Measurements from ENCODE around the gene NOTCH1.

NOTCH1 gene

DNA sequence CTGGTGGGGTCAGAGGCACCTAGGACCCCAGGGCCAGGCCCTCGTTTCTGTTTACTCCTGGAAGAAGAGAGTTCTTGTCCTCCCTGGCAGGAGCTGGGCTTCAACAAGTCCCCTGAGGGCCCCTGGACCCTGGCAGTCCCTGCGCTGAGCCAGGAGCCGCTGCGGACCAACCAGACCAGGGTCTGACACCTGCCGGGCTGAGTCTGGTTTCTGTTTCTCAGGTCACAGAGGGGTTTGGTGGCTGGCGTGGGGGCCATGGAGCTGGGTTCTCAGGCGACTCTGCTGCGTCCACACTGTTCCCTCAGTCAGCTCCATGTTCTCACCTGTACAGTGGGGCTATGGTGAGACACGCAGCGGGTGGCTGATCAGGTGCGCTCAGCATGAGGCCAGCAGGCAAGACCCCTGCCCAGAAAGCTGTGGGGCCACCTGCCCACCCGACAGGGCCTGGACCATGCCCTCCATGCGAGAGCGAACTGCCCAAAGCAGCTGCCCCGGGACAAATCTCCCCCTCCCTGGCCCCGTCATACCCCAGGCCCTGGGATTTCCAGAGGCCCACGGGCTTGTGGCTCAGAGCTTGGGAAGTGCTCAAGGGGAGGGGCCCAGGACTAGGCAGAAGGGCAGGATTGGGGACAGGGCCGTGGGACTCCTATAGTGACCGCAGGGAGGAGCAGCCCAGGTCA is 17.9 kb upstream of the NOTCH1 start:
- H3K4me2 ChIP-seq (ENCODE audit: low read depth, low read length, poor library complexity, severe bottlenecking): no peak overlapping the region
- H2AFZ ChIP-seq (ENCODE audit: low read depth, low read length, severe bottlenecking): no peak overlapping the region
- no peaks in the 10 kb centered on the region for H3K27me3 ChIP-seq (ENCODE audit: low read length)
- H3K4me3 ChIP-seq (ENCODE audit: insufficient read depth, low read length, poor library complexity, severe bottlenecking): no peak overlapping the region
- no peaks in the 10 kb centered on the region for H3K36me3 ChIP-seq (ENCODE audit: low read length)
- H3K9me2 ChIP-seq (replicated peaks; ENCODE audit: insufficient read depth, low read length): no peaks in the 10 kb centered on the region
- peaks cover 7% of the 10 kb centered on the region; the same call in 1 of the 2 replicates for H3K9me3 ChIP-seq (ENCODE audit: insufficient read depth, low read length)
- TF ChIP-seq CTCF (IDR thresholded peaks at IDR 0.05; ENCODE audit: insufficient read depth, low read length, poor library complexity, severe bottlenecking) (no peak), EZH2phosphoT487 (conservative IDR thresholded peaks at IDR 0.05; ENCODE audit: low read length) (no peak)
- H3F3A ChIP-seq (ENCODE audit: insufficient read depth): no peaks in the 10 kb centered on the region
- H3K79me2 ChIP-seq (ENCODE audit: insufficient read depth, low read length): no peaks in the 10 kb centered on the region
- H3K27ac ChIP-seq (ENCODE audit: low read depth, low read length): no peak overlapping the region
- H3K9ac ChIP-seq (ENCODE audit: low read length): no peak overlapping the region
- no peaks in the 10 kb centered on the region for H4K20me1 ChIP-seq (ENCODE audit: low read depth, low read length)

GRCh38 chr9:136562746-136563495 is 17.1 kb upstream of the NOTCH1 start:
- no peaks in the 10 kb centered on the region for H3K27me3 ChIP-seq (ENCODE audit: low read length)
- H3K9ac ChIP-seq (ENCODE audit: low read length): no peak overlapping the region
- H3F3A ChIP-seq (ENCODE audit: insufficient read depth): no peaks in the 10 kb centered on the region
- H3K4me2 ChIP-seq (ENCODE audit: low read depth, low read length, poor library complexity, severe bottlenecking): no peak overlapping the region
- no peaks in the 10 kb centered on the region for H3K36me3 ChIP-seq (ENCODE audit: low read length)
- H4K20me1 ChIP-seq (ENCODE audit: low read depth, low read length): no peaks in the 10 kb centered on the region
- H3K79me2 ChIP-seq (ENCODE audit: insufficient read depth, low read length): no peaks in the 10 kb centered on the region
- no peak overlapping the region for H2AFZ ChIP-seq (ENCODE audit: low read depth, low read length, severe bottlenecking)
- TF ChIP-seq CTCF (IDR thresholded peaks at IDR 0.05; ENCODE audit: insufficient read depth, low read length, poor library complexity, severe bottlenecking): no peak
- TF ChIP-seq EZH2phosphoT487 (conservative IDR thresholded peaks at IDR 0.05; ENCODE audit: low read length): no peak
- no peaks in the 10 kb centered on the region for H3K9me2 ChIP-seq (replicated peaks; ENCODE audit: insufficient read depth, low read length)
- H3K9me3 ChIP-seq (ENCODE audit: insufficient read depth, low read length): peaks cover 11% of the 10 kb centered on the region; the same call in 1 of the 2 replicates
- H3K27ac ChIP-seq (ENCODE audit: low read depth, low read length): no peak overlapping the region
- no peak overlapping the region for H3K4me3 ChIP-seq (ENCODE audit: insufficient read depth, low read length, poor library complexity, severe bottlenecking)

GRCh38 chr9:136561779-136562178 is 15.9 kb upstream of the NOTCH1 start:
- Histone ChIP-seq H3K79me2 (ENCODE audit: insufficient read depth, low read length) (no peaks in the 10 kb centered on the region), H4K20me1 (ENCODE audit: low read depth, low read length) (no peaks in the 10 kb centered on the region), H2AFZ (ENCODE audit: low read depth, low read length, severe bottlenecking) (no peak overlapping the region), H3K27me3 (ENCODE audit: low read length) (no peaks in the 10 kb centered on the region), H3K9me3 (ENCODE audit: insufficient read depth, low read length) (peaks cover 11% of the 10 kb centered on the region; the same call in 1 of the 2 replicates), H3K4me3 (ENCODE audit: insufficient read depth, low read length, poor library complexity, severe bottlenecking) (no peak overlapping the region), H3K27ac (ENCODE audit: low read depth, low read length) (no peak overlapping the region), H3K4me2 (ENCODE audit: low read depth, low read length, poor library complexity, severe bottlenecking) (no peak overlapping the region), H3K9me2 (replicated peaks; ENCODE audit: insufficient read depth, low read length) (no peaks in the 10 kb centered on the region), H3K36me3 (ENCODE audit: low read length) (no peaks in the 10 kb centered on the region), H3F3A (ENCODE audit: insufficient read depth) (no peaks in the 10 kb centered on the region), H3K9ac (ENCODE audit: low read length) (no peak overlapping the region)
- TF ChIP-seq CTCF (IDR thresholded peaks at IDR 0.05; ENCODE audit: insufficient read depth, low read length, poor library complexity, severe bottlenecking) (no peak), EZH2phosphoT487 (conservative IDR thresholded peaks at IDR 0.05; ENCODE audit: low read length) (no peak)
